DOHH2 (cell line): ENCODE results near the gene ENDOG.

Experiments used
- H3F3A ChIP-seq: fragments of 200-600 bp; sonication (generic), shearing (Covaris generic); 2 replicates; pipeline ENCODE4 v1.6.0; 2016; ENCODE audit warnings: antibody characterized with exemption, mild to moderate bottlenecking; ENCODE audit not compliant: control insufficient read depth, insufficient read depth
- H3K27ac ChIP-seq: fragments of 200-600 bp; sonication (generic); 2 replicates; pipeline ENCODE4 v1.5.1; 2014; ENCODE audit warnings: low read depth, mild to moderate bottlenecking, low read length, moderate library complexity
- H3K27me3 ChIP-seq: fragments of 200-600 bp; sonication (generic); 2 replicates; pipeline ENCODE4 v1.6.1; 2014; ENCODE audit warnings: mild to moderate bottlenecking, low read length, mixed read lengths; ENCODE audit not compliant: control insufficient read depth
- H3K36me3 ChIP-seq: fragments of 200-600 bp; sonication (generic); 2 replicates; pipeline ENCODE4 v1.6.1; 2014; ENCODE audit warnings: mild to moderate bottlenecking, low read length, moderate library complexity, mixed read lengths; ENCODE audit not compliant: control insufficient read depth
- H3K4me1 ChIP-seq: fragments of 200-600 bp; sonication (generic); 2 replicates; pipeline ENCODE4 v1.6.1; 2014; ENCODE audit warnings: mild to moderate bottlenecking, low read length, mixed read lengths; ENCODE audit not compliant: control insufficient read depth
- H3K4me2 ChIP-seq: fragments of 200-600 bp; sonication (generic); 2 replicates; pipeline ENCODE4 v1.6.0; 2014; ENCODE audit warnings: mild to moderate bottlenecking, low read length, moderate library complexity
- H3K4me3 ChIP-seq: fragments of 200-600 bp; sonication (generic); 2 replicates; pipeline ENCODE4 v1.5.1; 2014; ENCODE audit warnings: mild to moderate bottlenecking, low read length, mixed read lengths
- H3K79me2 ChIP-seq: fragments of 200-600 bp; sonication (generic); 2 replicates; pipeline ENCODE4 v1.6.1; 2014; ENCODE audit warnings: mild to moderate bottlenecking, low read length, mixed read lengths; ENCODE audit not compliant: control insufficient read depth
- H3K9me2 ChIP-seq: fragments of 200-600 bp; sonication (generic); replicated peaks from 2 replicates; pipeline ENCODE4 v1.6.1; 2014; ENCODE audit warnings: mild to moderate bottlenecking, low read length, mixed read lengths; ENCODE audit not compliant: control insufficient read depth
- H3K9me3 ChIP-seq: fragments of 200-600 bp; sonication (generic); 2 replicates; pipeline ENCODE4 v1.6.1; 2014; ENCODE audit warnings: antibody characterized with exemption, low read length, mixed read lengths; ENCODE audit not compliant: control insufficient read depth, insufficient read depth
- H4K20me1 ChIP-seq: fragments of 200-600 bp; sonication (generic); 2 replicates; pipeline ENCODE4 v1.6.0; 2014; ENCODE audit warnings: low read depth, mild to moderate bottlenecking, antibody characterized with exemption, low read length, moderate library complexity; ENCODE audit not compliant: control insufficient read depth, insufficient read depth
- CTCF ChIP-seq: fragments of 200-600 bp; sonication (generic); IDR thresholded peaks from one replicate; pipeline ENCODE4 v1.5.1; 2014; ENCODE audit warnings: antibody characterized with exemption, mild to moderate bottlenecking, low read depth, low read length; ENCODE audit not compliant: poor library complexity, severe bottlenecking
- EZH2phosphoT487 ChIP-seq: fragments of 200-600 bp; sonication (generic); IDR thresholded peaks from 2 replicates; pipeline ENCODE4 v1.6.1; 2017; ENCODE audit warnings: borderline replicate concordance, mild to moderate bottlenecking, antibody characterized with exemption, low read length, moderate library complexity, mixed read lengths

The ENDOG gene

GRCh38 chr9:128861501-128861900, 43.2 kb downstream of the ENDOG start:
- no peaks in the 10 kb centered on the region for H4K20me1 ChIP-seq
- no peaks in the 10 kb centered on the region for H3K36me3 ChIP-seq
- H3K4me2 ChIP-seq = no peak overlapping the region
- H3K4me3 ChIP-seq = no peak overlapping the region
- peaks cover 3% of the 10 kb centered on the region; the same call in 1 of the 2 replicates for H3F3A ChIP-seq
- no peaks in the 10 kb centered on the region for H3K27me3 ChIP-seq
- H3K79me2 ChIP-seq = peaks cover 28% of the 10 kb centered on the region
- H3K4me1 ChIP-seq = peaks cover 8% of the 10 kb centered on the region
- no peaks in the 10 kb centered on the region for H3K9me3 ChIP-seq
- no peaks in the 10 kb centered on the region for H3K9me2 ChIP-seq
- H3K27ac ChIP-seq = no peak overlapping the region
- TF ChIP-seq EZH2phosphoT487 (no peak), CTCF (no peak)

- Histone ChIP-seq H3K79me2 (peaks cover 27% of the 10 kb centered on the region), H3K36me3 (no peaks in the 10 kb centered on the region), H3K27me3 (no peaks in the 10 kb centered on the region), H3K27ac (no peak overlapping the region), H3K9me3 (no peaks in the 10 kb centered on the region), H3K9me2 (no peaks in the 10 kb centered on the region), H3F3A (peaks cover 3% of the 10 kb centered on the region; the same call in 1 of the 2 replicates), H3K4me1 (peaks cover 8% of the 10 kb centered on the region), H3K4me2 (no peak overlapping the region), H4K20me1 (no peaks in the 10 kb centered on the region), H3K4me3 (no peak overlapping the region)
- TF ChIP-seq EZH2phosphoT487 (no peak), CTCF (no peak)
These were observed 44.1 kb downstream of the ENDOG start for GRCh38 chr9:128862401-128862851.

GRCh38 chr9:128863647-128864046, 45.3 kb downstream of the ENDOG start:
- H3K9me3 ChIP-seq = no peaks in the 10 kb centered on the region
- no peaks in the 10 kb centered on the region for H3K27me3 ChIP-seq
- TF ChIP-seq EZH2phosphoT487 = no peak
- peak; percentile 88 for TF ChIP-seq CTCF
- no peak overlapping the region for H3K4me3 ChIP-seq
- no peak overlapping the region for H3K27ac ChIP-seq
- no peaks in the 10 kb centered on the region for H3K36me3 ChIP-seq
- H3K79me2 ChIP-seq = peaks cover 28% of the 10 kb centered on the region
- peaks cover 3% of the 10 kb centered on the region; the same call in 1 of the 2 replicates for H3F3A ChIP-seq
- H4K20me1 ChIP-seq = no peaks in the 10 kb centered on the region
- H3K4me2 ChIP-seq = peak overlapping the region; percentile 7; the same call in 1 of the 2 replicates
- H3K4me1 ChIP-seq = peaks cover 8% of the 10 kb centered on the region
- no peaks in the 10 kb centered on the region for H3K9me2 ChIP-seq
